Measurements from ENCODE around the gene LAMTOR2.
"Not testable (repeated sequence)": the region's sequence is repeated elsewhere in the genome, so short reads cannot be mapped to it uniquely, and the experiment has no call there.

LAMTOR2 gene

GRCh38 chr1:156051011-156051725 lies 3.4 kb upstream of the LAMTOR2 start:
- no peak for DNase-seq (ENCODE audit: low read depth in 2 of 3, low spot score in 1 of 3)

DNA sequence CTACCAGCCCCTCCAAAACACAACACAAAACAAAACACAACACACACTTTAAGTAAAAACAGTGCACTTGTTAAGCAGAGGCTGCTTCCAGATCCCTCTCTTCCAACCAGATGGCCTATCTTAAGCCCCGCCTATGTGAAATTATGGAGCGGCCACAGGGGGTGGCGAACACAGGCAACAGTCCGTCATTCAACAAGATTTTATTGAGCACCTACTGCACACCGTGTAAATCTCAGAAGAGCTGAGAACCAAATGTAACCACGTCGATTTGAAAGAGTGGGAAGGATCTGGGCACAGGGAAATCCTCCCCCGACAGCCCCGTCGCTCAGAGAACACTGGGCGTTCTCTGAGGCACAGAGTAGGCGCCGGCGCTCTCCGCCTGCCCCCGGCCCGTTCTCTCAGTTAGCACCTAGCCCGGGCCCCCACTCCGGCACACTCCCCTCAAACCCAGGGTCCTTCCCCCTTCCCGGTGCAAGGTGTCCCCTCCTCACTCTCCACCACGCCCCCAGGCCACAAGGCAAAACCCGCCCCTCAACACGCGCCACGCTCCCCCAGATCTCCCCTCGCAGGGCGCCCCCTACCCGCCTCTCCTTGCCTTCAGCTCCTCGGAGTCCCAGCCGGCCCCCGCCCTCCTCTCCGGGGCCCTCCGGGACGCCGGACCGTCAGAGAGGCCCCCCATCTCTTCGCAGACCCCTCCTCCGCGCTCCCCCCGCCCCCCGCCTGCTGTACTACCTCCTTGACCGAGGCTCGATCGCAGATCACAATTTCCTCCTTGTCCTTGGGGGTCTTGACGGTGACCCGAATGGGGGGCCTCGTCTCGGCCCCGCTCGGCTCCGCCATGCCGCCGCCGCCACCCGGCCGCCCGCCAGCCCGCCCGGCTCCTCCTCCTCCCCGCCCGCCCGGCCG lies 1.5 kb upstream of the LAMTOR2 start:
- peak; percentile 20 to 56 (median 27) for DNase-seq (ENCODE audit: low read depth in 2 of 3, low spot score in 1 of 3)

GRCh38 chr1:156053768-156054499 lies 648 bp upstream of the LAMTOR2 start, which contains the start of gene UBQLN4:
Gene UBQLN4, minus strand, starts transcription at chr1:156053798. Its CDS starts 97 bp downstream, at chr1:156053701.
- peak; percentile 76 to 85 (median 80) for DNase-seq (ENCODE audit: low read depth in 2 of 3, low spot score in 1 of 3)

- no peak for DNase-seq (ENCODE audit: low read depth in 2 of 3, low spot score in 1 of 3)
Observed at GRCh38 chr1:156055281-156056048, 883 bp downstream of the LAMTOR2 start.

- DNase-seq (ENCODE audit: low read depth in 2 of 3, low spot score in 1 of 3) = no peak
Observed at GRCh38 chr1:156056326-156056849, 1.8 kb downstream of the LAMTOR2 start.

GRCh38 chr1:156060937-156061636 lies 6.5 kb downstream of the LAMTOR2 start, which contains the start of gene RAB25:
Gene RAB25, plus strand, starts transcription at chr1:156061160. Its CDS starts 241 bp downstream, at chr1:156061401.
- DNase-seq (ENCODE audit: low read depth in 2 of 3, low spot score in 1 of 3) = no peak

- no peak for DNase-seq (ENCODE audit: low read depth in 2 of 3, low spot score in 1 of 3)
Observed at GRCh38 chr1:156062189-156062588, 7.6 kb downstream of the LAMTOR2 start.

GRCh38 chr1:156063997-156064285 lies 9.4 kb downstream of the LAMTOR2 start:
- DNase-seq (ENCODE audit: low read depth in 2 of 3, low spot score in 1 of 3) = no peak

DNA sequence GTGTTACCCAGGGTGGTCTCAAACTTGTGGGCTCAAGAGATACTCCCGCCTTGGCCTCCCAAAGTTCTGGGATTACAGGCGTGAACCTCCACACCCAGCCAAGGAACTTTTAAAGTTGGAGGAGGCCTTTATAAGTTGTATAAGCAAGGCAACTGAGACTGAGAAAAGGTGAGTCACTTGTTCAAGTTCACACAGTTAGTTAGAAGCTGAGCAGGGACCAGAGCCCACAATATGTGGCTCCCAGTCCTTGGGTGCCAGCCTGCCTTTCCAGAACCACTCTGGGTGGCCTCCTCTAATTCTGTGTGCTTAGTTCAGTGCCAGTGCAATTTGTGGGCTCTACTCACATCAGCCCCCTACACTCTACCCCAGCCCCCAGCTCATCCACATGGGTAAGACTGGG lies 10.0 kb downstream of the LAMTOR2 start:
- no peak for DNase-seq (ENCODE audit: low read depth in 2 of 3, low spot score in 1 of 3)

DNA sequence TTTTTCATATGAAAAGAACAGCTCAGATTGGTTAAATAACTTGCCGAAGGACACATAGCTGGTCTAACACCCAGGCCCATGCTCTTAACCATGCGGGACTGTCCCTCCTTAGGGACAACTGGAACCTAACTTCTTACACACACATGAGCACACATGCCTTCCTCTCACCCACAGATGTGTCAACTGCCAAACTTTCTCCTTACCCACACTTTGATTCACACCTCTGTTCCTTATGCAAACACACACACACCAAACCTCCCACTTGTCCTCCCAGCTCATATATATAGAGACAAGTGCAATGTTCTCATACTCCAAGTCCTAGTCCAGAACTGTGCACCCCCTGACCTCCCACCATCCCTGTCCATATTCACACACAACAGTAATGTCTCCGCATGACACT lies 10.6 kb downstream of the LAMTOR2 start:
- no peak for DNase-seq (ENCODE audit: low read depth in 2 of 3, low spot score in 1 of 3)

DNA sequence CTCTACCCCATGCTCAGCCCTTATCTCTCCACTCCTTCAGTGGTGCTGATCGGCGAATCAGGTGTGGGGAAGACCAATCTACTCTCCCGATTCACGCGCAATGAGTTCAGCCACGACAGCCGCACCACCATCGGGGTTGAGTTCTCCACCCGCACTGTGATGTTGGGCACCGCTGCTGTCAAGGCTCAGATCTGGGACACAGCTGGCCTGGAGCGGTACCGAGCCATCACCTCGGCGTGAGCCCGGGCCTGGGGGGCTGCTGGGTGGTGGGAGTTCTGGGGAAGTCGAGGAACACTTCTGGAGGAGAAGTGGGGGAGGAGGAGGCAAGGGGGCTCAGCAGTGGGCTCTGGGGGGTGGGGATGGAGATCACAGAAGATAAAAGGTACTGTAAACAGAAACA lies 11.3 kb downstream of the LAMTOR2 start:
- no peak for DNase-seq (ENCODE audit: low read depth in 2 of 3, low spot score in 1 of 3)

GRCh38 chr1:156067262-156067661 lies 12.7 kb downstream of the LAMTOR2 start:
- no peak for DNase-seq (ENCODE audit: low read depth in 2 of 3, low spot score in 1 of 3)

DNA sequence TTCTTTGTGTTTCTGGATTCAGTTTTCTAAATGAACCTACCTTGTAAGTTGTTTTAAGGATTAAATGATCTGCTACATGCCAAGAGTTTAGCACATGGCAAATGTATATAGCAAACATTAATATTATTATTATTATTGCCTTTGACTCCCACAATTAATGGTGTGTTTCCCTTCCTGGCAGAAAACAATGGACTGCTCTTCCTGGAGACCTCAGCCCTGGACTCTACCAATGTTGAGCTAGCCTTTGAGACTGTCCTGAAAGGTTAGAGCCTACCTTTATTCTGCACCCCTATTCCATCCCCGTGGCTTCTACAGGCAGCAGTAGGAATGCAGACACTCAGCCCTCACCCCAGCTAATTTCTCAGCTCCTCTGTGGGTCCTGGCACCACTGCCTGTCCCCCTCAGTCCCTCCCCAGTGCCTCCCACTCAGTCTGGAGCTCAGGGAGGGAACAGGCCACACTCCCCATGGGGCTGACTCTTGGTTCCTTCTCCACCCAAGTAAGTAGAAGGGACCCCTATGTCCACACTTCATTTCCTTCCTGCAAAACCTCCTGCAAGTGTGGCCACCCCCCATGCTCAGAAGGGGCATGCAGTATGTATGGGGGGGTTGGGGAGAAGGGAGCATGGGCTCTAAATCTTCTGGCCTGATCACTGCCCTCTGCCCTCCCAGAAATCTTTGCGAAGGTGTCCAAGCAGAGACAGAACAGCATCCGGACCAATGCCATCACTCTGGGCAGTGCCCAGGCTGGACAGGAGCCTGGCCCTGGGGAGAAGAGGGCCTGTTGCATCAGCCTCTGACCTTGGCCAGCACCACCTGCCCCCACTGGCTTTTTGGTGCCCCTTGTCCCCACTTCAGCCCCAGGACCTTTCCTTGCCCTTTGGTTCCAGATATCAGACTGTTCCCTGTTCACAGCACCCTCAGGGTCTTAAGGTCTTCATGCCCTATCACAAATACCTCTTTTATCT lies 15.2 kb downstream of the LAMTOR2 start:
- DNase-seq (ENCODE audit: low read depth in 2 of 3, low spot score in 1 of 3) = no peak

DNA sequence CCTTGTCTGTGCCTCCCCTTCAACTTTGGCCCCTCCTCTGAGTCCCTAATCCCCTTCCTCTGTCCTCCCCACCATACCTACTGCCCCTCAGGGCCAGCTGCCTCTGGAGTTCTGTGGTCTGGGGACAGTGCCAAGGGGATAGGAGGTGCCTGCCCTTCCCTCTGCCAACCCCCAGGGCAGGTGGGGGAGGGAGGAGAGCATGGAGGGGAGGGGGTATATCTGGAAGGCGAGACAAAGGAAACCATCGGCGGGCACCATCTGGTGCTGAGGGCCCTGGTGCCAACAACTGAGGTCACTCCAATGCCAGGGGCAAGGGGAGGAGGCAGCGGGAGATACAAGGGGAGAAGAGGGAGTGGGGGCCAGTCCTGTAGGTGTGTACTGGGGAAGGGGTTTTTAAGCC lies 16.0 kb downstream of the LAMTOR2 start:
- no peak for DNase-seq (ENCODE audit: low read depth in 2 of 3, low spot score in 1 of 3)

- not testable (repeated sequence) for DNase-seq (ENCODE audit: low read depth in 2 of 3, low spot score in 1 of 3)
Observed at GRCh38 chr1:156071332-156071816, 16.8 kb downstream of the LAMTOR2 start.

- DNase-seq (ENCODE audit: low read depth in 2 of 3, low spot score in 1 of 3) = no peak
Observed at GRCh38 chr1:156072251-156072650, 17.7 kb downstream of the LAMTOR2 start.

- DNase-seq (ENCODE audit: low read depth in 2 of 3, low spot score in 1 of 3) = no peak
Observed at GRCh38 chr1:156073110-156073687, 18.6 kb downstream of the LAMTOR2 start.

DNA sequence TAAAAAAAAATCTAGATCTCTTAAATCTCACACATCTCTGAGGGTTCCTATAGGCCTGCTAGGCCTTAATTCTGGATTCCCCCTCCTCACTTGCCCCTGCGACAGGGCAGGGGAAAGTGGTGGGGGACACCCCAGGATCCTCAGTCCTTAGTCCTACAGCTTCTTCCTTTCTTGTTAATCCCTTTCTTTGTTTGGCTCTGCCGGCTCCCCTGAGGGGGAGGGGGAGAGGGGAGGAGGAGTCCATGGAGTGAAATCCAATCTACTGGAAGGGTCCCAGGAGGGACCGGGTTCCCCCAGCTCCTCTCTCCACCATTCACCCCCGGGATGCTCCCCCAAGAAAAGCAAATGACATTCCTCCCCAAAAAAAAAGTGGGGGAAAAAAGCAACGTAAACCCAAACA lies 19.2 kb downstream of the LAMTOR2 start:
- DNase-seq (ENCODE audit: low read depth in 2 of 3, low spot score in 1 of 3) = no peak

All from stimulated activated CD4-positive, alpha-beta T cell treated with anti-CD3 and anti-CD28 coated beads, Interleukin-12 subunit alpha, Interleukin-12 subunit beta, amount 100 ng/mL, for 48 hours (primary cell).